GM18502 (cell line): ENCODE data around the gene NUP58.

Source experiments
- ATAC-seq: cut with Tn5 transposase; IDR thresholded peaks from one replicate; pipeline ENCODE4 v1.9.1; 2021; ENCODE audit warnings: mild to moderate bottlenecking; ENCODE audit not compliant: unreplicated experiment, poor library complexity

Gene NUP58, protein sequence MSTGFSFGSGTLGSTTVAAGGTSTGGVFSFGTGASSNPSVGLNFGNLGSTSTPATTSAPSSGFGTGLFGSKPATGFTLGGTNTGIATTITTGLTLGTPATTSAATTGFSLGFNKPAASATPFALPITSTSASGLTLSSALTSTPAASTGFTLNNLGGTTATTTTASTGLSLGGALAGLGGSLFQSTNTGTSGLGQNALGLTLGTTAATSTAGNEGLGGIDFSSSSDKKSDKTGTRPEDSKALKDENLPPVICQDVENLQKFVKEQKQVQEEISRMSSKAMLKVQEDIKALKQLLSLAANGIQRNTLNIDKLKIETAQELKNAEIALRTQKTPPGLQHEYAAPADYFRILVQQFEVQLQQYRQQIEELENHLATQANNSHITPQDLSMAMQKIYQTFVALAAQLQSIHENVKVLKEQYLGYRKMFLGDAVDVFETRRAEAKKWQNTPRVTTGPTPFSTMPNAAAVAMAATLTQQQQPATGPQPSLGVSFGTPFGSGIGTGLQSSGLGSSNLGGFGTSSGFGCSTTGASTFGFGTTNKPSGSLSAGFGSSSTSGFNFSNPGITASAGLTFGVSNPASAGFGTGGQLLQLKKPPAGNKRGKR

DNA sequence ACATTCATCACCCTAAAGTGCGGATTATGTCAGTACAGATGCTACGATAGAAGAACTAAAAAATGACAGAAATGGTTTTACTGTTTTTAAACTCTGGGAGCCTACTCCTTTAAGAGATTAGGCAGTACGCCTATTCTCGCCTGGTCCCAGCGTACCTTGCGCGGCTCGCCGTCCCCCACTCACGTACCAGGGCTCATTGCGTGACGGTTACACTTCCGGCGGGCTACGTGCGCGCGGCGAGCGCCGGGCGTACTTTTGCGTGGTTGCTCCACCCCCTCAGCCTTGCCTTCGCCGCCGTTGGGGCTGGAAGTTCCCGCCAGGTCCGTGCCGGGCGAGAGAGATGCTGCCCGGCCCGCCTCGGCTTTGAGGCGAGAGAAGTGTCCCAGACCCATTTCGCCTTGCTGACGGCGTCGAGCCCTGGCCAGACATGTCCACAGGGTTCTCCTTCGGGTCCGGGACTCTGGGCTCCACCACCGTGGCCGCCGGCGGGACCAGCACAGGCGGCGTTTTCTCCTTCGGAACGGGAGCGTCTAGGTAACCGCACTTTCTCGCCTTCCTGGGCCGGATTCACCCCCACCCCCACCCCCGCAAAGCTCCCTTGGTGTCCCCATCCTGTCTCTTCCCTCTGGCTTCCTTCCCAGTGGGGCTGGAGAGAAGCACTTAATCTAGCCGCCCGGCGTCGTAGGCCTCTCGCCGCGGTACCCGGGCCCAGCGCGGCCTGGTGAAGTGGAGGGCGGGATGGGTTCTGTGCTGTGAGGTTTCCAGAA, at the start of gene NUP58:
Gene NUP58, plus strand, starts transcription at position 279 of the 767 bp plus-strand sequence. Its CDS starts 149 bp downstream, at position 428.
- peak; percentile 98 for ATAC-seq

DNA sequence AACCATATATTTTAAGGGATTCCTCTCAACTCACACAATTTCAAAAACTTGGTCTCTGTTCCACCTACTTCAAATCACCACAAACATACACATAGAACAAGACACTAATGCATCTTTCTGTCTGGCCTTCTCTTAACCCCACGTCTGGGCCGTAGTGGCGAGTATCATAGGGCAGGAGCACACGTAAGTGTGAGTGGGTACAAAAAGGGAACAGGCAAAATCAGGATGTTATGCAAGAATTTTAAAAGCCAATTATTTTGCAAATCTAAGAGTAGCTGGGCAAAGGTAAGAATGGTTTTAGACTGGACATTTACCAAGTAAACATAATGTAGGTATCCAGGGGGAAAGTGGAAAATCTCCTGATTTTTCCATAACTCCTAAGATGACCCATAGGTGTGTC, 49.2 kb upstream of the NUP58 start:
- ATAC-seq, result no peak

DNA sequence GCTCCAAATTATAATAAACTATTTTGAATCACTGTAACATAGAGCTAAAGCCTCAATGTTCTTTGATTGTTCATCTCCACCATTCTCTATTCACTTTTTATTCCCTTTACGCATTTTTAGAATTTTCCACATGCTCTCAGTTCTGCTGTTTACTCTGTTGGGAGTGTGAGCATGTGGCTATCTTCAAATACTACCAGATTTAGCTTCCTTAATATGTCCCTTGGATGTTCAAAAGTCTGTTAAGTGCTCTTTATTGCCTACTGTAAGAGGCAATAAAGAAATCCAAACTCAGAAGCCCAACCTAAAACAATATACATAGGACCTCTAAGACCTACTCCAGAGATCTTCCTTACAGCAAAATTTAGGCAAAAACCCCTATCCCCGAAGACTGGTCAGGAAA, 48.7 kb upstream of the NUP58 start:
- ATAC-seq, result no peak

DNA sequence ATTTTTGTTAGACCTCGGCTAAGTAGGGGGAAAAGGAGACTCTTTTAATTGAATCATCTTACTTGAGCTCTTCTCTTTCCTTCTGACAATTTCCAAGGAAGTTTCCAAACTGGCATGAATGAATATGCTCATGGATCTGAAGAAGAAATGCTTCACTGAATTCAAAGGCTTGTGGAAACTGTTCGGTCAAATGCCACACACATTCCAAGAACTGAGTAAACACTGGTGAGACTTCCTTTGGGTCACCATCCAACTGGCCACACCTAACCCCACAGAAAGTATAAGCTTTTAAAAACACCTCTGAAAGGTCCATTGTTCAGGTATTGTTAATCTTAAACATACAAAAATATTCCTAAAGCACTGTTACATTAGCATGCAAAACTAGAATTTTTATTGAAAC, 47.7 kb upstream of the NUP58 start:
- ATAC-seq, result no peak

DNA sequence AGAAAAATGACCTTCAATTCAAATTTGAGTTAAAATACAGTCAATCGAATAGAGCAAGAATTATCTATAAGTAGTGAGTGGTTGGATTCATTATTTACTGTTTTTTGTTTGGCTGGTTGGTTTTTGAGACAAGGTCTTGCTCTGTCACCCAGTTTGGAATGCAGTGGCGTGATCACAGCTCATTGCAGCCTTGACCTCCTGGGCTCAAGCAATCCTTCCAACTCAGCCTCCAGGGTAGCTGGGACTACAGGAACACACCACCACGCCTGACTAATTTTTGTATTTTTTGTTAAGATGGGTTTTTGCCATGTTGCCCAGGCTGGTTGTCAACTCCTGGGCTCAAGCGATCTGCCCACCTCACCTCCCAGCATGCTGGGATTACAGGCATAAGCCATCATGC, 39.2 kb upstream of the NUP58 start:
- ATAC-seq, result no peak

DNA sequence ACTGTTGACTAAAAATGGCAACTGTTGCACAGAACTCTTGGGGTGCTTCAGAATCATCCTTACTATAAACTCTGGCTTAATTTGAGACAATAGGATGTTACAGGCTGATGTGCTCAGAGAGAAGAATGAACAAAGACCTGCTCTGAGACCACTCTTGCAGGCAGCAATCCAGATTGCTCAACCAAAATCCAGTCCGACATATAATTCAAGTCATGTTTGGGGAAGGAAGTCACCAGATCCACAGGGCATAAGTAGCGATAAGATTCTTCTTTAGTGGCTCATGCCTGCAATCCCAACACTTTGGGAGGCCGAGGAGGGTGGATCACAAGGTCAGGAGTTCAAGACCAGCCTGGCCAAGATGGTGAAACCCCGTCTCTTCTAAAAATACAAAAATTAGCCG, 34.7 kb upstream of the NUP58 start:
- ATAC-seq, result no peak

DNA sequence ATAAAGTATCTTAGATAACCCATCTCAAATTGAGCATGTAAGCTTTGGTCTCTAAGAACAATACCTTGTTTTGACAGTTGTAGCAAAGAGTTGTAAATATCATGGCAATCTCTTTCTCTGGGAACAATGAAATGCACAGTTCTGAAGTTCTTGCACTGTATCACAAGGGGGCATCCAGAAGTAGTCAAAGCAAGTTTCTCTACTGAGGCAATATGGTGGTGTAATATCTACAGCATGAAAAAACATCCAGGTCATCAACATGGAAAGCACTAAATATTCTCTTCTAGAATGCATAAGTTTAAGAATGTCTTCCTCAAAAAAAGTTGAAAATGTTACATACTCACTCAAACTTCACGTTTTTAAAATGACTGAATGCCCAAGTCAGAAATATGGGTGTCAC, 33.7 kb upstream of the NUP58 start:
- ATAC-seq, result no peak

DNA sequence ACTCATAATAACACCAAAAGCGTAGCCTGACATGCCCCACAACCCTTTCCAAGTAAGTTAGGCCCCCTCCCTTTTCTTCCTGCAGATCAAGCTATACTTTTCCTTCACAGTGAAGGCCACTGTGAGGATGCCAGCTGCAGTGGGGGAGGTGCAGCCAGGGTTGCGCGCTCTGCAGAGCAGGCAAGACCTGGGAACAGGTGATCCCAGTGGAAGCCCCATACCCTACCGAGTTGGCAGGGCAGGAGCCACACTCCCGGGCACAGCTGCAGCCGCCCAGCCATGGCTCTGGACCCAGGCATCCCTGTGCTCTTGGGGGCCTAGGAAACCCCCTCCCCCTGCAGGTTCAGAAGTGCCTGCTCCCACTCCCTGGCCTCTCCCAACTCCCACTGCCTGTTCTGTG, 32.9 kb upstream of the NUP58 start:
- ATAC-seq, result no peak

DNA sequence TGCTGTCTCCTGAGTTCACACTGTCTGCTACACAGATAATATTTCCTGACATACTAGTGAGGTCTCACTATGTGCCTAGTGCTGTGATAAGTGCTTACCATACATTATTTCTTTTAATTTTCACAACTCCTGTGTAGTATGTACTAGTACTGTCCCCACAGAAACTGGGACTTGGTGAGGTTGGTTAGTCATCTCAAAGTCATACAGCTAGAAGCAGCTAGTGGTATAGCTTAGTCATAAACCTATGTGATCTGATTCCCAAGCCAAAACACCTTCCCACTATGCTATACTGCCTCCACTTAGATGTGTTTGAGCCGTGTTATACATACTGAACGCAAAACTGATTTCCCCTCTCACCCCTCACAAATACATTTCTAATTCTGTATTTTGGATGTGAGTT, 24.7 kb upstream of the NUP58 start:
- ATAC-seq, result peak; percentile 54

DNA sequence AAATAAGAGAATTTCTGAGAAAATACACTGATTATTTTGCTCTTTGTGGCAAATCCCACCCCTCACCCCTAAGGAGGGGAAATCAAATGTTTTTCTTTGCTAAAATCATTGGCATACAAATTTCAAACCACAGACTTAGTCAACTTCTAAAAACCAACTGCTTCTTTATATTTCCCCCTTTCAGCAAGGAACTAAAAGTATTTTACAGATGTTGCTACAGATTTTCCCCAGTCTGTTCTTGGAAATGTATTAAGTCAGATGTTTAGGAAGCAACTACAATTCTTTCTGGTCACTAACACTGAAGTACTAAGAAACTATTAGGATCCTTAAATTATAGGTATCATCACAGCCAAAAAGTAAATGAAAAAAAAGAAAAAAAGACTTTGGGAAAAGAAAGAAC, 21.0 kb upstream of the NUP58 start:
- no peak for ATAC-seq

DNA sequence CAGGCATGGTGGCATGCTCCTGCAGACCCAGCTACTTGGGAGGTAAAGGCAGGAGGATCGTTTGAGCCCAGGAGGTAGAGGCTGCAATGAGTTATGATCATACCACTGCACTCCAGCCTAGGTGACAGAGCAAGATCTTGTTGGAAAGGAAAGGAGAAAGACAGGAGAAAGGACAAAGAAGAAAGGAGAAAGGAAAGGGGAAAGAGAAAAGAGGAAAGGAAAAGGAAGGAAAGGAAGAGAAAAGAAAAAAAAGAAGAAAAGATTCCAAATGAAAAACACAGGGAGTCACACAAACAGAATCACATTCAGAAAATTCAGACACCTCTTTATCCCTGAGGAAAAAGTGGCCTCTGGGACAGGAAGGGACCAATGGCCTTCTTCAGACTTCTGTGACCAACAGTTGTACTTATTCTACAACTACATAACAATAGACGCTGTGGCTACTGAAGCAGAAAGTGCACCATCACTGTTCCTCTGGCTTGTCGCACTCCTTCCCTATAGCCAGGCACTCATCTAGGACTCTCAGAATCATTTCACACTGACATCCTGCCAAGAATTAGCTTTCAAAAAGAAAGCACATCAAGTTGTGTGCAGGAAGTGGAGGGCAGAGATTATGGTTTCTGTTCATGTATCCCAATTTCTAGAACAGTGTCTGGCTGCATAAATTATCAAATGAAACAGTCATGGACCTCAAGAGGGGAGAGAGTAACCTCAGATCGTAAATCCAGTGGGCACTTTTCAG, 20.1 kb upstream of the NUP58 start:
- ATAC-seq, result peak; percentile 73

DNA sequence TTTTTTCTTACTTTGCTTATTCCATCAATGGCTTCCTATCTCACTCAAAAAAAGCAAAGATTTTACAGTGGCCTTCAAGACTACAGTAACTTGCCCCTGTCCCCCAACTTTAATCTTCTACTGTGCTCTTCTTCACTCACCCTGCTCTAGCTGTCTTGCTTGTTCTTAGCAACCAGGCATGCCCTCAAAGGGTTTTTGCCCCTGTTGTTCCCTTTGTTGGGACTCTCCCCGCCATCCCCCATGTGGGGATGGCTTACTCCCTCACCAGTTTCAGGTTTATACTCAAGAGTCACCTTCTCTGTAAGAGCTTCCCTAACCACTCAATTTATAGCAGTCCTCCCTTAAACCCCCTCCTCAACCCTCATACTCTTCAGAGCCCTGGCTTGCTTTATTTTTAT, 19.5 kb upstream of the NUP58 start:
- peak; percentile 22 for ATAC-seq

DNA sequence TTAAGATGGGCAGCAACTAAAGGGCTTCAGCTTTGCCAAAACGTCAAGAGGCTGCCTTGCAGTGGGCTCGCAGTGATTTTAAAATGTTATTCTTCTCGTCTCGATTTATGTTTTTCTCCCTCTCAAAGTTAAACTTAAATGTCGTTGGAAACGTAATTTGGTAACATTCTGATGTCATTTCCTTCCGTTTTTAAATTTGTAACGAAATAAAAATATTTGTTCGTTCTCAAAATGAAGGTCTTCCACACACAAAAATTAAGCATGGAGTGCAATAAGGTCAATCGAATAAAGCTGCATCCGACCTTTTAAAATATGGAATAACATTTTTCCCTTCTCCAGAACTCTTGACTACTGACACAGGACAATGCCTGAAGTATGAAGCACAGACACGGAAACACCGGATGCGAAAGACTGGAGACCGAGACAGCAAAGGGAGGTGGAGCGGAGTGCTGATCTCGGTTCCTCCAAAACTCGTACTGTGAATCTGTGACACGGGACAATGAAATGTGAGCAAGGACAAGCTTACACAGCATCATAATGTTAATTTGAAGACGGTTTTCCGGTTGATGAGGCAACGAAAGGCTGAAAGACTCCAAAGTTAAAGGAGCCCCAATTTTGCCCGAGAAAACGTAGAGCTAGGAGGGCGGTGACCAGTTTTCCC, 15.0 kb upstream of the NUP58 start:
- ATAC-seq, result peak; percentile 38

DNA sequence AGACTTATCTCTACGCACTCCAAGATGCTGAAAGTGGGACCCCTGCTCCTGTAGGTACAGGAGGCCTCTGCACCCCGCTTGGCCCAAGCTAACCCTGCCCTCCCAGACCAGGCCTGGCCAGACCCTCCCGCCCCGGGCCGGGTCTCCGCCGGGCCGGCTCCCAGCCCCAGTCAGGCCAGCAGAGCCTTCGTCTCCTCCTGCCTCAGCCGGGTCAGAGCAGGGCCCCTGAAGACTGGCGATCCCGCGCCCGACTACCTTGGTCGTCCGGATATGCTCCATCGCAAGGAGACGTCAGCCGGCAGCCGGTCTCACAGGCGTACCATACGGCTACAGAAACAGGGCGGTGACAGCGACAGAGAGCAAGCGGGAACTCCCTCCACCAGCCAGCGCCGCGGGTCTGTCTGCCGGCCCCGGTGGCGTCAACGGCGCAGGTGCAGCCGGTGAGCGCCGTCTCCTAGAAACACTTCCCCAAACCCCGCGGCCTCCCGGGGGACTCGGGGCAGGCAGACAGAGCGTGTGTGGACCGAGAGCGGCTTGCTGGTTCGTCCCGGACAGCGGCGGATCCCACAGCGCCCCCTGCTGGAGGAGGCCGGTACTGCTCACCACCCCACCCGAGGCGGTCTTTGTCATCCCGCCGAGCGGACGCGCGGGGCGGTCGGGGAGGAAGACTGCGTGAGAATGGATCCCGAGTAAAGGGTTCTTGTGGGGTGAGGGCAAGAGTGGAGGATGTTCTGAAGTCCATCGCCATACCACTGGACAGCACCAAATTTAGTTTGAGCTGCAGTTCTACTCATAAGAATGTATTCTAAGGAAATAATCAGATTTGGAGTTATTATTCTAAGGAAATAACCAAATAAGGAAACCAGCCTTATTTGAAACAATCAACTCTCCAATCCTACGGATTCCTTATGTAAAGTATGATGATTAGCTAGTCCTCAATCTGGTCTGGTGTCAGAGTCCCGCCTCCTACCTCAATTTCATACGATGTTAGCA, 14.2 kb upstream of the NUP58 start, which contains the start of gene MTMR6:
Gene MTMR6, minus strand, starts transcription at position 520 of the 993 bp plus-strand sequence. Its CDS starts 241 bp downstream, at position 279.
- peak; percentile 95 for ATAC-seq

DNA sequence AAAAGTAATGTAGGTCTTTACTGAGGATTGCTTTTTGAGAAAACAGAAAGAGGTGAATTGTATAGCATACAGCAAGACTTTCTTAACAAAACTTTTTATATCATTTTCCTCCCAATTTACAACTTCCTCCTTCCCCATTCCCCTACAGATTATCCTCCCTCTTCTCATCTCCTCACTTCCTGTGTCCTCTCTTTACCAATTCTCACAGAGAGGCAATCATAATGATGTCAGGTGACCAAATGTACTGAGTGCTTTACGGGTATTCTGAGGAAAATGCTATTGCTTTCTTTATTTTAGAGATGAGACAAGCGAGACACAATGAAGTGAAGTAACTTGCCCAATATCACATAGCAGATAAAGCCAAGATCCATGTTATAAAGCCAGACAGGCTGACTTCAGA, 12.5 kb upstream of the NUP58 start:
- ATAC-seq, result no peak

DNA sequence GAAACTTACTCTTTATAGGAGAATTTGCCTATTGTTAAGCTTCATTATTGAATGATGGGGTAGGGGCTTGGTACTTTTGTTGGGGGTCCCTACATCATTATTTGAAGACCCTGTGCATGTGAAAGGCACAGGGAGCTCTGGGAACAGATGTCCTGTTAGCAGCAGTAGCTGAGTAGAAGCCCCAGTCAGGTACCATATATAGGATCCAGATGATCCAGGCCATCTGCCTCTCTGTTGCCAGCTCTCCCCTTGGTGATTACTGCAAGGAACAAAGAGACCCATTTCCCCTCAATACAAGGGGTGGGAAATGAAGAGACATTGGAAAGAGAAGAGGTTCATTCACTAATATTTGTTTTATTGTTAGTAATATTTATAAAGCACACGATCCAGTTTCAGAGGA, 9.7 kb upstream of the NUP58 start:
- no peak for ATAC-seq

DNA sequence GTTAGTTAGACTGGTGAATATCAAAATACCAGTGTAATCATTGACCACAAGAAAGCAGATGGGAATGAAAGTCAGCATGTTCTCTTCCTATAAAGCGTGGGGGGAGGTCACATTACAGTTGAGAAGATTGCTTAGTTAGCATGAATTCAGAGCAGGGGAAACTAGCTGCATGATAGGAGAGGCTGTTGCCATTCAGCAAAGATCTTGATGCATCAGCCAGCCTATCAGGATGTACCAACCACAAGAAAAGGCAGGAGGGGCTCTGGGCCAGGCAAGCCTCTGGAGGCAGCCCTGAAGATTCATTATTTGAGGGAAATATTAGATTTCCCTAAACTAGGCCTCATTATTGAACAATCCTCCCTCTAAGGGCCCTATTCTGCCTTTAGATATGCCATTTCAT, 9.1 kb upstream of the NUP58 start:
- ATAC-seq, result no peak

DNA sequence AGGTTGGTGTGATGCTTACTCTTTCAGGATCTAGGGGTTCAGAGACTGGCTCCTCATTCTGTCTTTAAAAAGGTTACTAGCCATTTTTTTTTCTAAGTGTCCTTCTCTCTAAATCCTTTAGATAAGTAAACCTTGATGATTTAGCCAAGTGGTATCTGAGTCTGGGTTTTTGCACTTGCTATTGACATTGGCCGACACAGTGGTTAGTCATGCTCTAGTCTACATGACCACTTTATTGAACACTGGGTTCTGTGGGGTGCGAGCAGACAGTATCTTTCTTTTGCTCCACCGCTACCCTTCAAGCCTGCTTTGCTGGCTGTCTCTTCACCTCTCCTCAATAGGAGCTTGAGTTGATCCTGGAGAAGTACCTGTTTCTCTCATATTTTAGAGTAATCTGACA, 6.2 kb upstream of the NUP58 start:
- no peak for ATAC-seq

DNA sequence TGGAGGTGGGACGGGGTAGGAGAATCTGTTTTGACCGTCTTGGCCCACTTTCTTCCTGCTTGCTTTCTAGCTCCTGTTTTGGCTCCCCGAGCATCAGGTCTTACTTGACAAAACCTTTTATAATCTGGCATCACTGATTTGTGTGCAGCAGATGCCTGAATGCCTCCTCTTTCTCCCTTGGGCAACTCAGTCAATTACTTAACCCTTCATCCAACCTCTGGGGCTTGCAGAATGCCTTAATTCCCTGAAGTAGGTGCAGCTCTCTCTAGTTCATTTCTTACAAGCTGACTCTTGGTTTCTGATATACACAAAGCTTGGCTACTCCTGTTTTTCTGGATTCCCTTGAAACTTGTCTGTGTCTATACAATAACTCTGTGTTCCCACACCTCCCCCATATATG, 5.7 kb upstream of the NUP58 start:
- no peak for ATAC-seq
